ENCODE results near the gene DYNC1LI2. TPM values are rescaled to one million over a fixed set of nuclear protein-coding genes. Genes with fewer than 3 reads are reported as not detected.

Gene DYNC1LI2
- total and polyA plus RNA-seq, 9 donors = 61.0 to 102 (median 76.3) TPM

DNA sequence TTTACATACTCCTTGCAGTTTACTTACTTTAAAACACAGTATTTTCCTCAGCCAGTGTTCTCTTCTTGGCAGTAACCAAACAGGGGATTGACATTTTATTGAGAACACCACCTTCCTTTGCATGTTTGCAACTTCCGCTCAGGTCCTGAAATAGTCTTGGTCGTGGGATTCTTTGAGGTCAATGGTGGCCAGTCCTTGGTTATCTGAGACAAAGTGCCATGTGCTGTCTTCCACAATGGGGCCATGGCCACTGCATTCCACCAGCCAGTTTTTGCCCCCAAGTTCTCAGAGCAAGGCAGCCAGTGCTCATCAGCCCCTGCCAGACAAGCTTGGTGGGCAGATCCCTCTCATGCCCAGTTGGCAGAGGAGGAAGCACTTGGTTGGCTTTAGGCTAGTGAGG lies 77.7 kb downstream of the DYNC1LI2 start:
- Histone ChIP-seq H3K27ac (ENCODE audit: low read length) (no peak overlapping the region), H3K27me3 (ENCODE audit: control insufficient read depth, insufficient read depth, low read length) (no peaks in the 10 kb centered on the region), H3K9me3 (replicated peaks; ENCODE audit: control insufficient read depth, low read depth, low read length) (no peaks in the 10 kb centered on the region), H3K4me1 (ENCODE audit: control insufficient read depth, insufficient read depth, low read length) (peaks cover 7% of the 10 kb centered on the region), H3K36me3 (ENCODE audit: control insufficient read depth, insufficient read depth, low read length) (no peaks in the 10 kb centered on the region), H3K4me3 (ENCODE audit: low read length) (no peak overlapping the region)
- WGBS (ENCODE audit: insufficient coverage) = 77% methylated on average over 2 of the region's 2 CpGs
- no peak for DNase-seq

Other genes with a start within 250 kb of the DYNC1LI2 start
- gene TK2, start 201.5 kb downstream of the DYNC1LI2 start, total RNA-seq = 18.8 TPM
- 10 to 100 TPM; 13.6 to 17.0 (median 15.0) TPM for gene TK2, start 201.5 kb downstream of the DYNC1LI2 start, polyA plus RNA-seq (ENCODE audit: insufficient read depth in 1 of 8, insufficient read length in 8 of 8, low replicate concordance in 1 of 8)
- 46.6 TPM for gene CKLF, start 199.0 kb downstream of the DYNC1LI2 start, total RNA-seq
- 10 to 100 TPM; 21.9 to 42.5 (median 29.6) TPM for gene CKLF, start 199.0 kb downstream of the DYNC1LI2 start, polyA plus RNA-seq (ENCODE audit: insufficient read depth in 1 of 8, insufficient read length in 8 of 8, low replicate concordance in 1 of 8)
- gene CMTM1, start 185.2 kb downstream of the DYNC1LI2 start, total RNA-seq = 6.6 TPM
- 1 to 10 TPM; 4.2 to 9.7 (median 6.6) TPM for gene CMTM1, start 185.2 kb downstream of the DYNC1LI2 start, polyA plus RNA-seq (ENCODE audit: insufficient read depth in 1 of 8, insufficient read length in 8 of 8, low replicate concordance in 1 of 8)
- 0.35 TPM for gene CMTM2, start 172.1 kb downstream of the DYNC1LI2 start, total RNA-seq
- gene CMTM2, start 172.1 kb downstream of the DYNC1LI2 start, polyA plus RNA-seq (ENCODE audit: insufficient read depth in 1 of 8, insufficient read length in 8 of 8, low replicate concordance in 1 of 8) = under 1 TPM; 0.25 to 0.68 (median 0.47) TPM
- gene CMTM3, start 146.9 kb downstream of the DYNC1LI2 start, total RNA-seq = 19.0 TPM
- 10 to 100 TPM; 52.8 to 82.7 (median 68.4) TPM for gene CMTM3, start 146.9 kb downstream of the DYNC1LI2 start, polyA plus RNA-seq (ENCODE audit: insufficient read depth in 1 of 8, insufficient read length in 8 of 8, low replicate concordance in 1 of 8)
- 8.1 TPM for gene CMTM4, start 54.9 kb downstream of the DYNC1LI2 start, total RNA-seq
- 10 to 100 TPM in 5 of 8 donors, 1 to 10 TPM in 3; 7.5 to 15.5 (median 10.5) TPM for gene CMTM4, start 54.9 kb downstream of the DYNC1LI2 start, polyA plus RNA-seq (ENCODE audit: insufficient read depth in 1 of 8, insufficient read length in 8 of 8, low replicate concordance in 1 of 8)
- not detected for gene TERB1, start 50.0 kb upstream of the DYNC1LI2 start, total RNA-seq
- under 1 TPM in 3 of 8 donors, not detected in 5; 0.10 to 0.21 (median 0.11) TPM for gene TERB1, start 50.0 kb upstream of the DYNC1LI2 start, polyA plus RNA-seq (ENCODE audit: insufficient read depth in 1 of 8, insufficient read length in 8 of 8, low replicate concordance in 1 of 8)
- gene NAE1, start 79.4 kb upstream of the DYNC1LI2 start, total RNA-seq = 41.8 TPM
- gene NAE1, start 79.4 kb upstream of the DYNC1LI2 start, polyA plus RNA-seq (ENCODE audit: insufficient read depth in 1 of 8, insufficient read length in 8 of 8, low replicate concordance in 1 of 8) = 10 to 100 TPM; 32.8 to 47.3 (median 40.1) TPM
- not detected for gene CA7, start 92.8 kb upstream of the DYNC1LI2 start, total RNA-seq
- gene CA7, start 92.8 kb upstream of the DYNC1LI2 start, polyA plus RNA-seq (ENCODE audit: insufficient read depth in 1 of 8, insufficient read length in 8 of 8, low replicate concordance in 1 of 8) = under 1 TPM in 1 of 8 donors, not detected in 7; 0.12 TPM
- gene PDP2, start 128.9 kb upstream of the DYNC1LI2 start, total RNA-seq = 2.7 TPM
- 1 to 10 TPM; 1.9 to 2.6 (median 2.3) TPM for gene PDP2, start 128.9 kb upstream of the DYNC1LI2 start, polyA plus RNA-seq (ENCODE audit: insufficient read depth in 1 of 8, insufficient read length in 8 of 8, low replicate concordance in 1 of 8)
- gene CDH16, start 167.3 kb upstream of the DYNC1LI2 start, total RNA-seq = 0.04 TPM
- gene CDH16, start 167.3 kb upstream of the DYNC1LI2 start, polyA plus RNA-seq (ENCODE audit: insufficient read depth in 1 of 8, insufficient read length in 8 of 8, low replicate concordance in 1 of 8) = 1 to 10 TPM in 1 of 8 donors, under 1 TPM in 5, not detected in 2; 0.08 to 1.7 (median 0.13) TPM
- gene RRAD, start 173.9 kb upstream of the DYNC1LI2 start, total RNA-seq = 7.3 TPM
- gene RRAD, start 173.9 kb upstream of the DYNC1LI2 start, polyA plus RNA-seq (ENCODE audit: insufficient read depth in 1 of 8, insufficient read length in 8 of 8, low replicate concordance in 1 of 8) = 10 to 100 TPM in 3 of 8 donors, 1 to 10 TPM in 5; 6.0 to 10.7 (median 9.1) TPM
- 115 TPM for gene CIAO2B, start 182.8 kb upstream of the DYNC1LI2 start, total RNA-seq
- 100 to 1,000 TPM in 1 of 8 donors, 10 to 100 TPM in 7; 89.1 to 111 (median 94.2) TPM for gene CIAO2B, start 182.8 kb upstream of the DYNC1LI2 start, polyA plus RNA-seq (ENCODE audit: insufficient read depth in 1 of 8, insufficient read length in 8 of 8, low replicate concordance in 1 of 8)
- gene CES2, start 183.9 kb upstream of the DYNC1LI2 start, total RNA-seq = 26.1 TPM
- gene CES2, start 183.9 kb upstream of the DYNC1LI2 start, polyA plus RNA-seq (ENCODE audit: insufficient read depth in 1 of 8, insufficient read length in 8 of 8, low replicate concordance in 1 of 8) = 10 to 100 TPM; 27.2 to 36.2 (median 31.4) TPM
- gene CES3, start 209.7 kb upstream of the DYNC1LI2 start, total RNA-seq = 0.22 TPM
- gene CES3, start 209.7 kb upstream of the DYNC1LI2 start, polyA plus RNA-seq (ENCODE audit: insufficient read depth in 1 of 8, insufficient read length in 8 of 8, low replicate concordance in 1 of 8) = 1 to 10 TPM in 1 of 8 donors, under 1 TPM in 7; 0.05 to 1.3 (median 0.34) TPM
- gene CES4A, start 237.0 kb upstream of the DYNC1LI2 start, total RNA-seq = 2.4 TPM
- gene CES4A, start 237.0 kb upstream of the DYNC1LI2 start, polyA plus RNA-seq (ENCODE audit: insufficient read depth in 1 of 8, insufficient read length in 8 of 8, low replicate concordance in 1 of 8) = 1 to 10 TPM; 1.5 to 5.3 (median 3.2) TPM